Right forelimb (tissue), 1 donor: ENCODE results near the gene TMEM178B.
"Not testable (repeated sequence)": the region's sequence is repeated elsewhere in the genome, so short reads cannot be mapped to it uniquely, and the experiment has no call there.

Experiments
- DNase-seq: peaks from one replicate; pipeline ENCODE4 v3.0.0-alpha.2; 2018

TMEM178B gene

GRCh38 chr7:141397236-141398163 lies 323.6 kb downstream of the TMEM178B start:
- DNase-seq = no peak

- DNase-seq = no peak
These were observed 326.5 kb downstream of the TMEM178B start for GRCh38 chr7:141400356-141400755.

- DNase-seq = no peak
These were observed 328.6 kb downstream of the TMEM178B start for GRCh38 chr7:141402277-141402996.

GRCh38 chr7:141403846-141404245 lies 330.0 kb downstream of the TMEM178B start:
- not testable (repeated sequence) for DNase-seq

- DNase-seq = no peak
These were observed 332.5 kb downstream of the TMEM178B start for GRCh38 chr7:141406347-141406746.

GRCh38 chr7:141407893-141408292 lies 334.0 kb downstream of the TMEM178B start:
- DNase-seq = no peak

- DNase-seq = no peak
These were observed 334.6 kb downstream of the TMEM178B start for GRCh38 chr7:141408440-141408839.

GRCh38 chr7:141409219-141409618 lies 335.4 kb downstream of the TMEM178B start:
- no peak for DNase-seq

GRCh38 chr7:141409801-141410329 lies 336.0 kb downstream of the TMEM178B start:
- no peak for DNase-seq

GRCh38 chr7:141410353-141411000 lies 336.6 kb downstream of the TMEM178B start:
- no peak for DNase-seq

GRCh38 chr7:141411133-141411532 lies 337.3 kb downstream of the TMEM178B start:
- DNase-seq = no peak

- no peak for DNase-seq
These were observed 342.1 kb downstream of the TMEM178B start for GRCh38 chr7:141415999-141416398.

- no peak for DNase-seq
These were observed 342.9 kb downstream of the TMEM178B start for GRCh38 chr7:141416650-141417270.

GRCh38 chr7:141417506-141417905 lies 343.6 kb downstream of the TMEM178B start:
- no peak for DNase-seq

GRCh38 chr7:141418066-141418465 lies 344.2 kb downstream of the TMEM178B start:
- no peak for DNase-seq

GRCh38 chr7:141421306-141421705 lies 347.4 kb downstream of the TMEM178B start:
- no peak for DNase-seq

- no peak for DNase-seq
These were observed 353.3 kb downstream of the TMEM178B start for GRCh38 chr7:141427134-141427533.

- DNase-seq = no peak
These were observed 356.7 kb downstream of the TMEM178B start for GRCh38 chr7:141430455-141431139.

- DNase-seq = no peak
These were observed 357.2 kb downstream of the TMEM178B start for GRCh38 chr7:141431140-141431479.

GRCh38 chr7:141431711-141432110 lies 357.8 kb downstream of the TMEM178B start:
- no peak for DNase-seq

- no peak for DNase-seq
These were observed 359.8 kb downstream of the TMEM178B start for GRCh38 chr7:141433698-141434097.

- DNase-seq = no peak
These were observed 362.3 kb downstream of the TMEM178B start for GRCh38 chr7:141436139-141436538.
